Neutrophil (primary cell): ENCODE data around the gene SLC12A4.

ENCODE experiments used
- H3K27ac ChIP-seq: fragments of 200-600 bp; sonication (generic); 2 replicates; pipeline ENCODE4 v1.5.1; 2016; ENCODE audit warnings: mild to moderate bottlenecking, moderate library complexity
- H3K27me3 ChIP-seq: fragments of 200-600 bp; sonication (generic); 2 replicates; pipeline ENCODE4 v1.6.0; 2016; ENCODE audit warnings: mild to moderate bottlenecking
- H3K36me3 ChIP-seq: fragments of 200-600 bp; sonication (generic); 2 replicates; pipeline ENCODE4 v1.5.1; 2017
- H3K4me1 ChIP-seq, 2 experiments: fragments of 200-600 bp in 1 of 2; sonication (generic) in 1 of 2; 1 replicate in 1 of 2; 2 replicates in 1 of 2; pipeline versions ENCODE4 v1.5.1 to v1.6.1; 2013 to 2016; ENCODE audit warnings: low read depth in 1 of 2, low read length in 1 of 2, mild to moderate bottlenecking in 1 of 2, moderate library complexity in 1 of 2; ENCODE audit not compliant: control insufficient read depth in 1 of 2, insufficient read depth in 1 of 2
- H3K4me3 ChIP-seq, 2 experiments: fragments of 200-600 bp in 1 of 2; sonication (generic) in 1 of 2; 1 replicate in 1 of 2; 2 replicates in 1 of 2; pipeline ENCODE4 v1.5.1; 2013 to 2016; ENCODE audit warnings: low read depth in 1 of 2, low read length in 1 of 2, mild to moderate bottlenecking in 1 of 2, moderate library complexity in 1 of 2
- H3K9me3 ChIP-seq: fragments of 200-600 bp; sonication (generic); 2 replicates; pipeline ENCODE4 v1.5.1; 2016
- CTCF ChIP-seq: fragments of 200-600 bp; sonication (generic); IDR thresholded peaks from 2 replicates; pipeline ENCODE4 v1.5.1; 2016; ENCODE audit warnings: antibody characterized with exemption

The SLC12A4 gene

GRCh38 chr16:67992661-67993206 lies 24.3 kb upstream of the SLC12A4 start:
- no peaks in the 10 kb centered on the region for H3K27me3 ChIP-seq
- TF ChIP-seq CTCF = no peak
- no peaks in the 10 kb centered on the region for H3K9me3 ChIP-seq
- H3K36me3 ChIP-seq = peaks cover 71% of the 10 kb centered on the region
- H3K4me1 ChIP-seq = peaks cover 56 to 66% of the 10 kb centered on the region in 2 experiments
- H3K4me3 ChIP-seq = peak overlapping the region; percentile 70 to 77
- H3K27ac ChIP-seq = peak overlapping the region; percentile 100

DNA sequence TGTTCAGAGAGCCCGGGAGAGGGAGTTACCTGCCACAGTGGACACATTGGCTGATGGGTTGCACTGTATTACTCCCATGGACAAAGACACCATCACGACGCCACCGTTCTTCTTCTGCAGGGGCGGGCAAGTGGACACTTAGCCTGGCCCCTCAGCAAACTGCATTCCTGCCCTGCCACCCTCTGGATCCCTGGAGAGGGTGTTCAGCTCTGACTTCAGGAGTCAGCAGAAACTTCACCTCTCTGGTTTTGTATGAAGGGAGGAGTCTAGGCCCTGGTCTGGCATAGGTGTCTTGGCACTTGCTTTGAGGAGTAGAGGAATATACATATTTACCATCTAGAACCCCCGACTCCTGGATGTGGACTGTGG lies 21.6 kb upstream of the SLC12A4 start:
- H3K9me3 ChIP-seq = no peaks in the 10 kb centered on the region
- no peaks in the 10 kb centered on the region for H3K27me3 ChIP-seq
- TF ChIP-seq CTCF = no peak
- no peak overlapping the region for H3K4me3 ChIP-seq
- peaks cover 69% of the 10 kb centered on the region for H3K36me3 ChIP-seq
- peak overlapping the region; percentile 48 for H3K27ac ChIP-seq
- H3K4me1 ChIP-seq = peaks cover 35 to 39% of the 10 kb centered on the region in 2 experiments

- Histone ChIP-seq H3K27ac (peak overlapping the region; percentile 48), H3K9me3 (no peaks in the 10 kb centered on the region), H3K4me3 (no peak overlapping the region), H3K27me3 (no peaks in the 10 kb centered on the region), H3K4me1 (peaks cover 30 to 37% of the 10 kb centered on the region in 2 experiments), H3K36me3 (peaks cover 66% of the 10 kb centered on the region)
- no peak for TF ChIP-seq CTCF
Measured at GRCh38 chr16:67989322-67990017, 21.0 kb upstream of the SLC12A4 start.

- H3K27ac ChIP-seq = peak overlapping the region; percentile 48
- no peak for TF ChIP-seq CTCF
- H3K4me3 ChIP-seq = no peak overlapping the region
- peaks cover 25 to 37% of the 10 kb centered on the region in 2 experiments for H3K4me1 ChIP-seq
- H3K9me3 ChIP-seq = no peaks in the 10 kb centered on the region
- H3K27me3 ChIP-seq = peaks cover under 1% of the 10 kb centered on the region
- peaks cover 66% of the 10 kb centered on the region for H3K36me3 ChIP-seq
Measured at GRCh38 chr16:67988675-67989074, 20.2 kb upstream of the SLC12A4 start.

GRCh38 chr16:67987460-67988160 lies 19.2 kb upstream of the SLC12A4 start:
- H3K27ac ChIP-seq = peak overlapping the region; percentile 48
- no peaks in the 10 kb centered on the region for H3K9me3 ChIP-seq
- no peak for TF ChIP-seq CTCF
- no peak overlapping the region for H3K4me3 ChIP-seq
- peaks cover 16 to 28% of the 10 kb centered on the region in 2 experiments for H3K4me1 ChIP-seq
- H3K36me3 ChIP-seq = peaks cover 64% of the 10 kb centered on the region
- peaks cover 7% of the 10 kb centered on the region for H3K27me3 ChIP-seq
